ENCODE measurements around the gene ATG13. TPM values are rescaled to one million over a fixed set of nuclear protein-coding genes. Genes with fewer than 3 reads are reported as not detected.

Gene ATG13
- total RNA-seq, 1 donor from 2014 or later, result 54.4 TPM

DNA sequence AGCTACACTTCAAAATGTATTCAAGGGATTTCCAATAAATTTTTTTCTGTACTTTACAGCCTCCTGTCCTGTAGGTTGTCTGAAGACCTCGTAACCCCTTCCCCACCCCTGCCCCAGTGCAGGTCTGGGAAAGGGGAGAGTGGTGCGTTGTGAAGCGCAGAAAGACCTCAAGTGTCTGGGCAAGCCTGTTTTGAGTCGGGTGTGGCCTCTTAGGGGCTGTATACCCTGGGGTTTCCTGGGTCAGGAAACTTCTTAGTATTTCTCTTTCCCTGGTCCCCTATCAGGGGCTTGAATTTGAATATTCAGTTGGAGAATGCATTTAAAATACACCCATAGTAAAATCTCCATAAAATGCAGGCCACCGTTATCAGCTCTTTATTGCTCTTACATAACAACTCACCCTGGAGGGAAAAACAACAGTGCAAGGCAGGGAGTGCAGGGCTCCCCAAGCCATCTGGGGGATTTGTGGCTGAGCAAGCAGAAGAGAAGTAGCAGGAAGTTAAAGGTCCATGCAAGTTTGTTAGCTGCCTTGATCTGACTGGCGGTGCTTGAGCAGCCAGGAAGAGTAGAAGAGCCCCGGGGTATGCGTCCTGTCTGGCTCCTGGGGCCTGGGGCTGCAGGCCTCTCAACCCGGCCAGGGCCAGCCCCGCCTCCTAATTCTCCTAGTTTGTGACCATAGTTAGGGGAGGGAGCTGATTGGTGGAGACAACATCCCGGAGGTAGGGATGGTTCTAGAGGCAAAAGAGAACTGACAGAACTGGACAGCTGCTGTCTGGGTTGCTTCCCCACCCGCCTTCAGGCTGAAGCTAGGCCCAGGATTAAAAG is 57.3 kb downstream of the ATG13 start:
- peaks cover 76% of the 10 kb centered on the region for H3K36me3 ChIP-seq
- ATAC-seq (peak; percentile 22 to 38), DNase-seq (no peak)
- no peaks in the 10 kb centered on the region for H3K27me3 ChIP-seq (ENCODE audit: low read depth)
- H3K4me1 ChIP-seq, result peaks cover 53% of the 10 kb centered on the region
- H3K4me3 ChIP-seq, result no peak overlapping the region
- H3K27ac ChIP-seq, result peak overlapping the region; percentile 79
- H3K9me3 ChIP-seq, result no peaks in the 10 kb centered on the region
- TF ChIP-seq, protein P1, sequence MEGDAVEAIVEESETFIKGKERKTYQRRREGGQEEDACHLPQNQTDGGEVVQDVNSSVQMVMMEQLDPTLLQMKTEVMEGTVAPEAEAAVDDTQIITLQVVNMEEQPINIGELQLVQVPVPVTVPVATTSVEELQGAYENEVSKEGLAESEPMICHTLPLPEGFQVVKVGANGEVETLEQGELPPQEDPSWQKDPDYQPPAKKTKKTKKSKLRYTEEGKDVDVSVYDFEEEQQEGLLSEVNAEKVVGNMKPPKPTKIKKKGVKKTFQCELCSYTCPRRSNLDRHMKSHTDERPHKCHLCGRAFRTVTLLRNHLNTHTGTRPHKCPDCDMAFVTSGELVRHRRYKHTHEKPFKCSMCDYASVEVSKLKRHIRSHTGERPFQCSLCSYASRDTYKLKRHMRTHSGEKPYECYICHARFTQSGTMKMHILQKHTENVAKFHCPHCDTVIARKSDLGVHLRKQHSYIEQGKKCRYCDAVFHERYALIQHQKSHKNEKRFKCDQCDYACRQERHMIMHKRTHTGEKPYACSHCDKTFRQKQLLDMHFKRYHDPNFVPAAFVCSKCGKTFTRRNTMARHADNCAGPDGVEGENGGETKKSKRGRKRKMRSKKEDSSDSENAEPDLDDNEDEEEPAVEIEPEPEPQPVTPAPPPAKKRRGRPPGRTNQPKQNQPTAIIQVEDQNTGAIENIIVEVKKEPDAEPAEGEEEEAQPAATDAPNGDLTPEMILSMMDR (IDR thresholded peaks at IDR 0.05), result no peak
- intact Hi-C loops (cut with DNase I), result no loop called here

DNA sequence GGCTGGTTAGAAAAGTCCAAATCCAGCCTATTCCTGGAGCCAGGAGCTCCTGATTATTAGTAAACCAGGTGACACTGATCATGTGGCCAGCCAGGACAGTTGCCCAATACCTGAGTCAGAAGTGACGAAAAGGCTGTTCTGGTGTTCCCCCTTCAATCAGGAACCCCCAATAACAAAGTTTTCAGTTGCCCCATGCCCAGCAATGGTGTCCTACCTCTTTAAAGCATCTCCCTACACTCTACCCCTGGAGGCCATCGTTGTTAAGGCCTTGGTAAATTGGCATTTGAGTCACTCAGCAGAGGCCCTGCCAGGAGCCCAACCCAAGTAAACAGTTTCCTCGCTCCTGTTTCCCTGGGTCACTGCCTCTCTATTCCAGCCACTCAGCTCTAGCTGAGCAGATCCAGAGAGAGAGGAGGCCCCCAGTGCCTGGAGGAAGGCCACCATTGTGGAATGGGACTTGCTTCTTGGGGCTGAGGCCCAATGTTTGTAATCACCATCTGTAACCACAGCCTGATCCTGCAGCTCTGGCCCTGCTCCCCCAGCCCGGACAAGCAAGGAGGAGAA is 58.0 kb downstream of the ATG13 start:
- peak; percentile 69 to 72 for ATAC-seq
- no peak overlapping the region for H3K4me3 ChIP-seq
- no peaks in the 10 kb centered on the region for H3K9me3 ChIP-seq
- TF ChIP-seq, protein P1 (IDR thresholded peaks at IDR 0.05), result no peak
- H3K4me1 ChIP-seq, result peaks cover 51% of the 10 kb centered on the region
- no peaks in the 10 kb centered on the region for H3K27me3 ChIP-seq (ENCODE audit: low read depth)
- peak overlapping the region; percentile 79 for H3K27ac ChIP-seq
- H3K36me3 ChIP-seq, result peaks cover 76% of the 10 kb centered on the region
- intact Hi-C loops (cut with DNase I), result no loop called here
- DNase-seq, result no peak

DNA sequence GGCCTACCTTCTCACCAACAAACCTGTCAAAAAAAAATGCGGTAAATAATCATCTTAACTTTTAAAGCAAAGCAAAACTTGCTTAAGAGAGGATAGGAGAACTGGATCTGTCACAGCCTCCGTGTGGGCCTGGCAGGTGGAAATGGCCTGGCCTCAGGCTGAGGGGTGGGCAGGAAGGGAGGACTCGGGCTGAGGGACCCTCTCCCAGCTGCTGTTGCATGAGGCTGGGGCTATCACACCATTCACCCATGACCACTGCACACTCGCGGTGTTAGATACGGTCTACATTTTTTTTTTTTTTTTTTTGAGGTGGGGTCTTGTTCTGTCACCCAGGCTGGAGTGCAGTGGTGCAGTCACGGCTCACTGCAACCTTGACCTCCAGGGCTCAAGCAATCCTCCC is 58.6 kb downstream of the ATG13 start:
- no peaks in the 10 kb centered on the region for H3K9me3 ChIP-seq
- DNase-seq, result no peak
- peaks cover 46% of the 10 kb centered on the region for H3K4me1 ChIP-seq
- no peak overlapping the region for H3K4me3 ChIP-seq
- peaks cover 76% of the 10 kb centered on the region for H3K36me3 ChIP-seq
- no peaks in the 10 kb centered on the region for H3K27me3 ChIP-seq (ENCODE audit: low read depth)
- no peak for ATAC-seq
- intact Hi-C loops (cut with DNase I), result no loop called here
- peak overlapping the region; percentile 79 for H3K27ac ChIP-seq
- TF ChIP-seq, protein P1 (IDR thresholded peaks at IDR 0.05), result no peak

DNA sequence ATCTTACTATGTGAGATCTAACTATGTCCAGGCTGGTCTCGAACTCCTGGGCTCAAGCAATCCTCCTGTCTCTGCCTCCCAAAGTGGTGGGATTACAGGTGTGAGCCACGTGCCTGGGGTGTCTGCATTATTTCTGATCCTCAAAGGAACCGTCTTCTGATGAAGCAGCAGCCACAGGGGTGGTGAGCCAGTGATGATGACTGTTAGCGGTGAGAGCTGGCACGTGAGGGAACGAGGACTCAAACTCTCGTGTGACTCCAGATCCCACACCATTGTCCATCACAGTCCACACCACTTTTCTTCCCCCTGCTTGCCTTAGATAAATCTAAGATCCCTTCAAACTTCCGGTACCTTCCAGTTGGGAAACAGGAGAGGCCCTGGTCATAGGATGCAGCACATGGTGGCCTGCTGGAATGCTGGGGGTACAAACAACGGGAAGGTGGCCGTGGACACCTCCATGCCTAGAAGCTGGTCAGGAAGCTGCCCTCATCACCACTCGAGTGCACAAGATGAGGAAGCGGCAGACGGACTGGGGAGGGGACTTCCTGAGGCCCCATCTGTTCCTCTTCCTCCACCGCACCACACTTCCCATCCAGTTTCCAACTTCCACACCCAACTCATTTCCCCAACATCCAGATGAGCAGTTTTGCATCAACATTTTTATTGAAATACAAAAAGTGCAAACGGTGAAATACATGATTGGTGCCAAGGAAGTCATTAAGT is 59.2 kb downstream of the ATG13 start:
- peak in 1 of 2 donors; percentile 22 for ATAC-seq

DNA sequence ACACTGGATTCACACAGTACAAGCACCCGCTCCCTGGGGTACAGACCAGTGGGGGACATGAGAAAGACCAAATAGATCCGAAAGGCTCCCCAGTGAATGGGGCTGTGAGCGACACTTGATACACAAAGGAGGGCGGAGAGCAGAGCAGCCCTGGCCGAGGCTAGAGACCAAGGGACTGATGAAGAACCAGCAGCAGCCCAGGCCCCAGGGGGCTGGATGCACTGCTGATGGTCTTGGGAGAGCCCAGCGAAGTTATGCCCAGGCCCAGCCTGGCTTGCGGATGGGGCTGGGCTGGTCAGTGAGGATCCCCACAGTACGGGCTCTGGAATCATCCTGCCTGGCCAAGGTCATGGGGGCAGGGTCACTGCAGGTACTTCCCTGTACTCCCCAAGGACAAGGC is 59.8 kb downstream of the ATG13 start:
- H3K27me3 ChIP-seq (ENCODE audit: low read depth), result no peaks in the 10 kb centered on the region
- H3K27ac ChIP-seq, result no peak overlapping the region
- DNase-seq (no peak), ATAC-seq (no peak)
- H3K9me3 ChIP-seq, result no peaks in the 10 kb centered on the region
- H3K36me3 ChIP-seq, result peaks cover 76% of the 10 kb centered on the region
- no peak overlapping the region for H3K4me3 ChIP-seq
- peaks cover 39% of the 10 kb centered on the region for H3K4me1 ChIP-seq
- intact Hi-C loops (cut with DNase I), result no loop called here
- TF ChIP-seq, protein P1 (IDR thresholded peaks at IDR 0.05), result no peak

More for the DNA sequence above, 59.2 kb downstream of the ATG13 start:
- DNase-seq, result no peak
- H3K27ac ChIP-seq, result peak overlapping the region; percentile 56
- H3K27me3 ChIP-seq (ENCODE audit: low read depth), result no peaks in the 10 kb centered on the region
- intact Hi-C loops (cut with DNase I), result no loop called here
- TF ChIP-seq, protein P1 (IDR thresholded peaks at IDR 0.05), result no peak
- no peak overlapping the region for H3K4me3 ChIP-seq
- peaks cover 76% of the 10 kb centered on the region for H3K36me3 ChIP-seq
- no peaks in the 10 kb centered on the region for H3K9me3 ChIP-seq
- H3K4me1 ChIP-seq, result peaks cover 45% of the 10 kb centered on the region
